Smooth muscle cell (in vitro differentiated cells): ENCODE data around the gene ADGRE1. TPM values are rescaled to one million over a fixed set of nuclear protein-coding genes. Genes with fewer than 3 reads are reported as not detected.

Experiments used
- DNase-seq: peaks from one replicate; lab custom pipeline; 2025; ENCODE audit not compliant: unreplicated experiment; lab: John Stamatoyannopoulos, UW
- H2AFZ ChIP-seq: fragments of 200-600 bp; sonication (generic); 2 replicates; pipeline ENCODE4 v1.6.0; 2016; ENCODE audit warnings: antibody characterized with exemption, low read depth, mild to moderate bottlenecking
- H3F3A ChIP-seq: fragments of 200-600 bp; sonication (generic); 2 replicates; pipeline ENCODE4 v1.6.0; 2017; ENCODE audit warnings: antibody characterized with exemption, low read depth
- H3K27ac ChIP-seq: fragments of 200-600 bp; sonication (generic); 2 replicates; pipeline ENCODE4 v1.5.1; 2016; ENCODE audit warnings: low read depth, mild to moderate bottlenecking
- H3K27me3 ChIP-seq: fragments of 200-600 bp; sonication (generic); 2 replicates; pipeline ENCODE4 v1.6.1; 2016; ENCODE audit warnings: low read depth, mild to moderate bottlenecking
- H3K36me3 ChIP-seq: fragments of 200-600 bp; sonication (generic); 2 replicates; pipeline ENCODE4 v1.5.1; 2016; ENCODE audit warnings: low read depth
- H3K4me1 ChIP-seq: fragments of 200-600 bp; sonication (generic); 2 replicates; pipeline ENCODE4 v1.5.1; 2016; ENCODE audit warnings: low read depth
- H3K4me2 ChIP-seq: fragments of 200-600 bp; sonication (generic); 2 replicates; pipeline ENCODE4 v1.6.0; 2016; ENCODE audit warnings: mild to moderate bottlenecking
- H3K4me3 ChIP-seq: fragments of 200-600 bp; sonication (generic); 2 replicates; pipeline ENCODE4 v1.5.1; 2016; ENCODE audit warnings: mild to moderate bottlenecking
- H3K79me2 ChIP-seq: fragments of 200-600 bp; sonication (generic); 2 replicates; pipeline ENCODE4 v1.6.0; 2016; ENCODE audit warnings: low read depth, mild to moderate bottlenecking
- H3K9ac ChIP-seq: fragments of 200-600 bp; sonication (generic); 2 replicates; pipeline ENCODE4 v1.6.0; 2016; ENCODE audit warnings: low read depth
- H3K9me3 ChIP-seq: fragments of 200-600 bp; sonication (generic); replicated peaks from 2 replicates; pipeline ENCODE4 v1.5.1; 2016; ENCODE audit warnings: low read depth
- H4K20me1 ChIP-seq: fragments of 200-600 bp; sonication (generic); 2 replicates; pipeline ENCODE4 v1.6.0; 2016; ENCODE audit warnings: low read depth
- WGBS: methylation state at CpG from one replicate; pipeline ENCODE4 v1.1.7; 2016; ENCODE audit warnings: low lambda C conversion rate; 5-methylcytosine and 5-hydroxymethylcytosine counted together
- polyA plus RNA-seq: library from polyadenylated mRNA; unstranded; fragments of >200 nt; fragmentation: Nextera tagmentation; extraction: Ambion mirVana; gene quantifications from 2 replicates; pipeline ENCODE4 v1.2.1, GENCODE V29; 2016
- total RNA-seq: library from RNA; depleted of rRNA; stranded (reverse); fragments of >200 nt; gene quantifications from 2 replicates; pipeline ENCODE4 v1.2.3, GENCODE V29; 2014
- TF ChIP-seq, protein P1 (sequence below): fragments of 200-600 bp; sonication (generic); IDR thresholded peaks from 2 replicates; pipeline ENCODE4 v1.5.1; 2017; ENCODE audit warnings: borderline replicate concordance, mild to moderate bottlenecking, antibody characterized with exemption; ENCODE audit not compliant: insufficient read depth, poor library complexity, severe bottlenecking

The ADGRE1 gene
- total and polyA plus RNA-seq, 2 experiments from 2014 or later, result not detected

DNA sequence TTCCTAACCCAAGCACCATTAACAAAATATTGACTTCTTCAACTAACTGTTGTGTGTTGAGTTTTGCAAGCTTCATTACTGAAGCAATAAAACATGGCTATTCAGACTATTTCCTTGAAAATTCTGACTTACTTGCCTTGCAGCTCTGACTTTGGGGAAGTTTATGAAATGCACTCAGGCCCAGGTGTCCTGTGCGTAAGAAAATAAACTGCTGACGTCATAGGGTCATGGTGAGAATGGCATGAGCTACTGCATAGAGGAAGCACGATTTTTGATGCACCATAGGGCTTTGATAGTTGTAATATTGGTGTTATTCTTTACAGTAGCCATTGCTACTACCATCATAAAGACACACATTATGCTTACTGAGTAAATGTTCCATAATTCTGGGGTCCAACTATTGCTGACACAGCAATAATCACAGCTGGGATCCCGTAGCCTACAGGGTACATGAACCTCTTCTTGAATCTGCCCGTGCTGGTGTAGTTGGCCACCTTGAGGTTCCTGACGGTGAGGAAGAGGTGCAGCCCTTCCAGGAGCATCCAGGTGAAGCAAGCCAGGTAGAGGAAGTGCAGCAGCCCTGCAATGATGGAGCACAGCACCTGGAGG, 76.0 kb downstream of the ADGRE1 start:
- TF ChIP-seq, protein P1, sequence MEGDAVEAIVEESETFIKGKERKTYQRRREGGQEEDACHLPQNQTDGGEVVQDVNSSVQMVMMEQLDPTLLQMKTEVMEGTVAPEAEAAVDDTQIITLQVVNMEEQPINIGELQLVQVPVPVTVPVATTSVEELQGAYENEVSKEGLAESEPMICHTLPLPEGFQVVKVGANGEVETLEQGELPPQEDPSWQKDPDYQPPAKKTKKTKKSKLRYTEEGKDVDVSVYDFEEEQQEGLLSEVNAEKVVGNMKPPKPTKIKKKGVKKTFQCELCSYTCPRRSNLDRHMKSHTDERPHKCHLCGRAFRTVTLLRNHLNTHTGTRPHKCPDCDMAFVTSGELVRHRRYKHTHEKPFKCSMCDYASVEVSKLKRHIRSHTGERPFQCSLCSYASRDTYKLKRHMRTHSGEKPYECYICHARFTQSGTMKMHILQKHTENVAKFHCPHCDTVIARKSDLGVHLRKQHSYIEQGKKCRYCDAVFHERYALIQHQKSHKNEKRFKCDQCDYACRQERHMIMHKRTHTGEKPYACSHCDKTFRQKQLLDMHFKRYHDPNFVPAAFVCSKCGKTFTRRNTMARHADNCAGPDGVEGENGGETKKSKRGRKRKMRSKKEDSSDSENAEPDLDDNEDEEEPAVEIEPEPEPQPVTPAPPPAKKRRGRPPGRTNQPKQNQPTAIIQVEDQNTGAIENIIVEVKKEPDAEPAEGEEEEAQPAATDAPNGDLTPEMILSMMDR, result no peak
- Histone ChIP-seq H3K27me3 (no peaks in the 10 kb centered on the region), H3K27ac (no peak overlapping the region), H3F3A (no peaks in the 10 kb centered on the region), H3K36me3 (no peaks in the 10 kb centered on the region), H3K4me3 (no peak overlapping the region), H4K20me1 (no peaks in the 10 kb centered on the region), H3K4me1 (no peaks in the 10 kb centered on the region), H3K9ac (no peak overlapping the region), H2AFZ (no peak overlapping the region), H3K9me3 (no peaks in the 10 kb centered on the region), H3K4me2 (no peak overlapping the region), H3K79me2 (no peaks in the 10 kb centered on the region)
- WGBS, result 63% methylated on average over 6 of the region's 6 CpGs
- no peak for DNase-seq

DNA sequence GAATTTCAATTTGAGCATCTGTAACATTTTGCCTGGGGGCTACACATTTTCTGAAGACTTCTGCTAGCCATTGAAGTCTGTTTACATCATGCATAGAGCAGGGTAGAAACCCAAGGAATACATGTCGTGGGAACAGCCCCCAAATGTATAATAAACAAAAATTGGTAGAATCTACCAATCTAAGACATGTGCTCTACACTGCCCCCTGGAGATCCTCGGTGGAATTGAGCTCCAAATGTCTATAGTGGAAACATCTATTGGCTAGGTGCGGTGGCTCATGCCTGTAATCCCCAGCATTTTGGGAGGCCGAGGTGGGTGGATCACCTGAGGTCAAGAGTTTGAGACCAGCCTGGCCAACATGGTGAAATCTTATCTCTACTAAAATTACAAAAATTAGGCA, 76.6 kb downstream of the ADGRE1 start:
- Histone ChIP-seq H4K20me1 (no peaks in the 10 kb centered on the region), H3K27me3 (no peaks in the 10 kb centered on the region), H3K9me3 (no peaks in the 10 kb centered on the region), H2AFZ (no peak overlapping the region), H3K36me3 (no peaks in the 10 kb centered on the region), H3K27ac (no peak overlapping the region), H3K4me2 (no peak overlapping the region), H3F3A (no peaks in the 10 kb centered on the region), H3K9ac (no peak overlapping the region), H3K4me3 (no peak overlapping the region), H3K79me2 (no peaks in the 10 kb centered on the region), H3K4me1 (no peaks in the 10 kb centered on the region)
- TF ChIP-seq, protein P1, result peak; percentile 12
- DNase-seq, result no peak
- WGBS, result 61% methylated on average over 4 of the region's 4 CpGs

DNA sequence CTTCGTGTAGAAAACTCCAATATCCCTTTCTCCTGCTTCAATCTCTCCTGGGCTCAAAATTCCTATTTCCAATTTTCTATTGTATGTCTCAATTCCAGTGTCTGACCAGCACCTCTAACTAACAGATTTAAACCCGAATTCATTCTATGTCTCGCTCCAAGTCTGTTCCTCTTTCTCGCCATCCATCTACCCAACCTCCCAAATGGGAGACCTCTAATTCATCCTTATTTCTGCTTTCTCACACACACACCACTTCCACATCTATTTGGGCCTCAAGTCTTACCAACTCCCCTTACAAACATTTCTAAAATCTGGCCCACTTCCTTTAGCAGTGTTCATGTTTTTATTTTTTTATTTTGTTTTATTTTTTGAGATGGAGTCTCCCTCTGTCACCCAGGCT, 80.6 kb downstream of the ADGRE1 start:
- Histone ChIP-seq H3K4me1 (no peaks in the 10 kb centered on the region), H3K27me3 (no peaks in the 10 kb centered on the region), H3F3A (no peaks in the 10 kb centered on the region), H3K9me3 (peaks cover 8% of the 10 kb centered on the region), H3K79me2 (no peaks in the 10 kb centered on the region), H3K36me3 (no peaks in the 10 kb centered on the region), H4K20me1 (no peaks in the 10 kb centered on the region), H2AFZ (no peak overlapping the region), H3K4me2 (no peak overlapping the region), H3K4me3 (no peak overlapping the region), H3K27ac (no peak overlapping the region), H3K9ac (no peak overlapping the region)
- 78% methylated on average over 4 of the region's 4 CpGs for WGBS
- TF ChIP-seq, protein P1, result no peak
- no peak for DNase-seq

DNA sequence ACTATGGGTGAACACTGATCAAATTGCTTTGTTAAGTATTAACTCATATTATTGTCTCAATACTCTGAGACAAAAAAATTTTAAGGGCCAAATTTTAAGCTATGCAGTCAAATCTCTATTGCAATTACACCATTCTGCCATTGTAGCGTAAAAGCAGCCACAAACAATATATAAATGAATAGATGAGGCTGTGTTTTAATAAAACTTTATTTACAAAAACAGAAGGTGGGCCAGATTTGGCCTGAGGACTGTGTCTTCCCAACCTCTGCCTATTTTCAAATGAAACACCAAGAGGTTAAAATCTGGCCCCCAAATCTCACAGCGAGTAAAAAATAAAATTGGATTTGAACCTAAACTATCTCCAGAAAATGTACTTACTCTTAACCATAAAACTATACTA, 82.1 kb downstream of the ADGRE1 start:
- H3K4me3 ChIP-seq, result no peak overlapping the region
- H3K36me3 ChIP-seq, result no peaks in the 10 kb centered on the region
- no peak for DNase-seq
- peaks cover 8% of the 10 kb centered on the region for H3K9me3 ChIP-seq
- H3F3A ChIP-seq, result no peaks in the 10 kb centered on the region
- no peaks in the 10 kb centered on the region for H4K20me1 ChIP-seq
- WGBS, result 68% methylated on average over 2 of the region's 2 CpGs
- no peaks in the 10 kb centered on the region for H3K27me3 ChIP-seq
- H2AFZ ChIP-seq, result no peak overlapping the region
- no peak overlapping the region for H3K9ac ChIP-seq
- no peak overlapping the region for H3K27ac ChIP-seq
- TF ChIP-seq, protein P1, result no peak
- H3K4me1 ChIP-seq, result no peaks in the 10 kb centered on the region
- no peak overlapping the region for H3K4me2 ChIP-seq
- no peaks in the 10 kb centered on the region for H3K79me2 ChIP-seq
